Measurements from ENCODE around the gene VSNL1.

Gene VSNL1

GRCh38 chr2:17644997-17645720, 104.7 kb downstream of the VSNL1 start:
- no peak for DNase-seq (ENCODE audit: low read depth in 2 of 2)

- DNase-seq (ENCODE audit: low read depth in 2 of 2): no peak
These were observed 105.6 kb downstream of the VSNL1 start for GRCh38 chr2:17646081-17646554.

- no peak for DNase-seq (ENCODE audit: low read depth in 2 of 2)
These were observed 106.6 kb downstream of the VSNL1 start for GRCh38 chr2:17646838-17647701.

- no peak for DNase-seq (ENCODE audit: low read depth in 2 of 2)
These were observed 108.1 kb downstream of the VSNL1 start for GRCh38 chr2:17648581-17648980.

- DNase-seq (ENCODE audit: low read depth in 2 of 2): no peak
These were observed 108.5 kb downstream of the VSNL1 start for GRCh38 chr2:17649026-17649425.

- DNase-seq (ENCODE audit: low read depth in 2 of 2): no peak
These were observed 112.3 kb downstream of the VSNL1 start for GRCh38 chr2:17652681-17653394.

GRCh38 chr2:17657759-17658158, 117.3 kb downstream of the VSNL1 start:
- no peak for DNase-seq (ENCODE audit: low read depth in 2 of 2)

- DNase-seq (ENCODE audit: low read depth in 2 of 2): no peak
These were observed 117.9 kb downstream of the VSNL1 start for GRCh38 chr2:17658251-17658843.

GRCh38 chr2:17660219-17660618, 119.7 kb downstream of the VSNL1 start:
- no peak for DNase-seq (ENCODE audit: low read depth in 2 of 2)

GRCh38 chr2:17661460-17661859, 121.0 kb downstream of the VSNL1 start:
- no peak for DNase-seq (ENCODE audit: low read depth in 2 of 2)

GRCh38 chr2:17662723-17663122, 122.2 kb downstream of the VSNL1 start:
- no peak for DNase-seq (ENCODE audit: low read depth in 2 of 2)

- DNase-seq (ENCODE audit: low read depth in 2 of 2): no peak
These were observed 124.0 kb downstream of the VSNL1 start for GRCh38 chr2:17664534-17664933.

GRCh38 chr2:17667898-17668297, 127.4 kb downstream of the VSNL1 start:
- no peak for DNase-seq (ENCODE audit: low read depth in 2 of 2)

GRCh38 chr2:17672583-17673317, 132.3 kb downstream of the VSNL1 start:
- no peak for DNase-seq (ENCODE audit: low read depth in 2 of 2)

GRCh38 chr2:17674817-17675216, 134.3 kb downstream of the VSNL1 start:
- no peak for DNase-seq (ENCODE audit: low read depth in 2 of 2)

- no peak for DNase-seq (ENCODE audit: low read depth in 2 of 2)
These were observed 139.6 kb downstream of the VSNL1 start for GRCh38 chr2:17680119-17680518.

GRCh38 chr2:17682098-17682857, 141.8 kb downstream of the VSNL1 start:
- no peak for DNase-seq (ENCODE audit: low read depth in 2 of 2)

GRCh38 chr2:17683981-17684380, 143.5 kb downstream of the VSNL1 start:
- no peak for DNase-seq (ENCODE audit: low read depth in 2 of 2)

- DNase-seq (ENCODE audit: low read depth in 2 of 2): no peak
These were observed 148.1 kb downstream of the VSNL1 start for GRCh38 chr2:17688600-17688999.

- DNase-seq (ENCODE audit: low read depth in 2 of 2): no peak
These were observed 148.5 kb downstream of the VSNL1 start for GRCh38 chr2:17689010-17689409.
